HS-5 (cell line): ENCODE data around the gene SEMA3E.
A peak's percentile ranks its signal among the peaks of the same experiment; 100 is the strongest.
"Not testable (repeated sequence)": the region's sequence is repeated elsewhere in the genome, so short reads cannot be mapped to it uniquely, and the experiment has no call there.

Experiments
- DNase-seq: peaks from one replicate; pipeline ENCODE4 v3.0.0-alpha.2; 2012; ENCODE audit warnings: low read depth

The SEMA3E gene

GRCh38 chr7:83486957-83487356 is 162.0 kb downstream of the SEMA3E start:
- DNase-seq, result no peak

- DNase-seq, result no peak
These were observed 162.4 kb downstream of the SEMA3E start for GRCh38 chr7:83486536-83486935.

GRCh38 chr7:83484826-83485225 is 164.1 kb downstream of the SEMA3E start:
- no peak for DNase-seq

GRCh38 chr7:83484266-83484665 is 164.7 kb downstream of the SEMA3E start:
- no peak for DNase-seq

- DNase-seq, result no peak
These were observed 170.3 kb downstream of the SEMA3E start for GRCh38 chr7:83478616-83479015.

- DNase-seq, result no peak
These were observed 172.4 kb downstream of the SEMA3E start for GRCh38 chr7:83476511-83477050.

- DNase-seq, result no peak
These were observed 173.5 kb downstream of the SEMA3E start for GRCh38 chr7:83475420-83475819.

- no peak for DNase-seq
These were observed 176.6 kb downstream of the SEMA3E start for GRCh38 chr7:83472376-83472775.

GRCh38 chr7:83469491-83469890 is 179.4 kb downstream of the SEMA3E start:
- no peak for DNase-seq

- peak; percentile 35 for DNase-seq
These were observed 179.9 kb downstream of the SEMA3E start for GRCh38 chr7:83469076-83469475.

- peak; percentile 96 for DNase-seq
These were observed 180.6 kb downstream of the SEMA3E start for GRCh38 chr7:83468251-83468739.

- DNase-seq, result no peak
These were observed 181.4 kb downstream of the SEMA3E start for GRCh38 chr7:83467493-83467892.

GRCh38 chr7:83466956-83467355 is 182.0 kb downstream of the SEMA3E start:
- DNase-seq, result no peak

- DNase-seq, result no peak
These were observed 182.6 kb downstream of the SEMA3E start for GRCh38 chr7:83466187-83466923.

- DNase-seq, result no peak
These were observed 183.3 kb downstream of the SEMA3E start for GRCh38 chr7:83465643-83466042.

- not testable (repeated sequence) for DNase-seq
These were observed 187.1 kb downstream of the SEMA3E start for GRCh38 chr7:83461820-83462219.

GRCh38 chr7:83459930-83460653 is 188.8 kb downstream of the SEMA3E start:
- DNase-seq, result not testable (repeated sequence)

GRCh38 chr7:83459101-83459929 is 189.6 kb downstream of the SEMA3E start:
- DNase-seq, result not testable (repeated sequence)

GRCh38 chr7:83457022-83457892 is 191.7 kb downstream of the SEMA3E start:
- DNase-seq, result no peak

- no peak for DNase-seq
These were observed 192.5 kb downstream of the SEMA3E start for GRCh38 chr7:83456413-83456812.

GRCh38 chr7:83455612-83456011 is 193.3 kb downstream of the SEMA3E start:
- no peak for DNase-seq
